ENCODE measurements around the gene ADAT3. TPM values are rescaled to one million over a fixed set of nuclear protein-coding genes. Genes with fewer than 3 reads are reported as not detected.

ADAT3 gene
- total and polyA plus RNA-seq, 2 donors (not counting 1 experiment from before 2014, with no cell fraction given), result 5.3 to 13.4 TPM

GRCh38 chr19:1860042-1860775 is 45.0 kb upstream of the ADAT3 start:
- peak overlapping the region; percentile 27 to 64 for H3K27ac ChIP-seq (ENCODE audit: low read length in 2 of 2)
- no peaks in the 10 kb centered on the region for H3K27me3 Mint-ChIP-seq
- H3K27ac Mint-ChIP-seq, result peak overlapping the region; percentile 41
- H4K20me1 ChIP-seq (ENCODE audit: control insufficient read depth, insufficient read depth, low read length, poor library complexity, severe bottlenecking), result peaks cover 69% of the 10 kb centered on the region
- H3K36me3 ChIP-seq (replicated peaks in 1 of 2; ENCODE audit: control extremely low read depth in 1 of 2, control insufficient read depth in 1 of 2, extremely low read depth in 1 of 2, insufficient read depth in 2 of 2, low read length in 1 of 2), result no peaks in the 10 kb centered on the region
- TF ChIP-seq CTCF (IDR thresholded peaks at IDR 0.05) (no peak), EZH2 (IDR thresholded peaks at IDR 0.05; ENCODE audit: borderline replicate concordance, insufficient read depth, low read depth, low read length, poor library complexity, severe bottlenecking) (no peak)
- H3K27me3 ChIP-seq (replicated peaks in 1 of 4; ENCODE audit: control extremely low read depth in 1 of 4, control insufficient read depth in 3 of 4, insufficient read depth in 4 of 4, low read length in 3 of 4), result no peaks in the 10 kb centered on the region
- peaks cover 48 to 68% of the 10 kb centered on the region in 2 donors for H3K4me1 ChIP-seq (ENCODE audit: control insufficient read depth in 2 of 2, insufficient read depth in 2 of 2, low read length in 2 of 2)
- peaks cover 62% of the 10 kb centered on the region for H3K79me2 ChIP-seq (ENCODE audit: control insufficient read depth, insufficient read depth, low read length)
- 64% methylated on average over 20 of the region's 32 CpGs for WGBS (ENCODE audit: insufficient coverage)
- POLR2A ChIA-PET, result interaction anchor here (0.6 to 0.7 kb wide), 2 partner anchors 191 to 1190 kb away, joined by 3 read pairs; no protein-coding TSS in a partner anchor
- H3K9me3 ChIP-seq (ENCODE audit: control extremely low read depth in 1 of 3, control insufficient read depth in 2 of 3, insufficient read depth in 1 of 3, low read length in 2 of 3), result no peaks in the 10 kb centered on the region
- peak; percentile 63 for DNase-seq
- no peak overlapping the region for H3K4me3 ChIP-seq (ENCODE audit: control extremely low read depth in 1 of 5, extremely low read depth in 1 of 5, insufficient read depth in 1 of 5, low read depth in 2 of 5, low read length in 4 of 5)
- ATAC-seq (ENCODE audit: low read depth), result no peak
- H3K9ac ChIP-seq (ENCODE audit: low read length), result no peak overlapping the region
- H3K4me2 ChIP-seq (replicated peaks; ENCODE audit: low read depth, low read length, poor library complexity, severe bottlenecking), result peak overlapping the region; percentile 98
- no peak overlapping the region for H2AFZ ChIP-seq (ENCODE audit: insufficient read depth, low read depth, low read length, poor library complexity, severe bottlenecking)
- no peak overlapping the region for H3K4me3 Mint-ChIP-seq
- CTCF ChIA-PET, result no interaction called here
- H3K9me3 Mint-ChIP-seq (ENCODE audit: insufficient read depth), result no peaks in the 10 kb centered on the region
- intact Hi-C loops (cut with micrococcal nuclease), result loop anchor here (5.0 kb wide), 2 partner anchors 307 to 407 kb away; no protein-coding TSS in a partner anchor
- H3K4me1 Mint-ChIP-seq, result peaks cover 56% of the 10 kb centered on the region
